NCI-H2227 treated with DMSO at 0.1 percent for 48 hours (cell line): ENCODE data around the gene ACBD4.

Experiments
- DNase-seq: peaks from one replicate; lab custom pipeline; 2025; lab: John Stamatoyannopoulos, UW

The ACBD4 gene, protein sequence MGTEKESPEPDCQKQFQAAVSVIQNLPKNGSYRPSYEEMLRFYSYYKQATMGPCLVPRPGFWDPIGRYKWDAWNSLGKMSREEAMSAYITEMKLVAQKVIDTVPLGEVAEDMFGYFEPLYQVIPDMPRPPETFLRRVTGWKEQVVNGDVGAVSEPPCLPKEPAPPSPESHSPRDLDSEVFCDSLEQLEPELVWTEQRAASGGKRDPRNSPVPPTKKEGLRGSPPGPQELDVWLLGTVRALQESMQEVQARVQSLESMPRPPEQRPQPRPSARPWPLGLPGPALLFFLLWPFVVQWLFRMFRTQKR

GRCh38 chr17:45135192-45135977, at the start of gene ACBD4:
ACBD4 (plus strand) TSS chr17:45135687; CDS start chr17:45136145, 458 bp downstream.
- DNase-seq = peak; percentile 96

- DNase-seq = no peak
These were observed 49.1 kb upstream of the ACBD4 start for GRCh38 chr17:45086391-45086790.

DNA sequence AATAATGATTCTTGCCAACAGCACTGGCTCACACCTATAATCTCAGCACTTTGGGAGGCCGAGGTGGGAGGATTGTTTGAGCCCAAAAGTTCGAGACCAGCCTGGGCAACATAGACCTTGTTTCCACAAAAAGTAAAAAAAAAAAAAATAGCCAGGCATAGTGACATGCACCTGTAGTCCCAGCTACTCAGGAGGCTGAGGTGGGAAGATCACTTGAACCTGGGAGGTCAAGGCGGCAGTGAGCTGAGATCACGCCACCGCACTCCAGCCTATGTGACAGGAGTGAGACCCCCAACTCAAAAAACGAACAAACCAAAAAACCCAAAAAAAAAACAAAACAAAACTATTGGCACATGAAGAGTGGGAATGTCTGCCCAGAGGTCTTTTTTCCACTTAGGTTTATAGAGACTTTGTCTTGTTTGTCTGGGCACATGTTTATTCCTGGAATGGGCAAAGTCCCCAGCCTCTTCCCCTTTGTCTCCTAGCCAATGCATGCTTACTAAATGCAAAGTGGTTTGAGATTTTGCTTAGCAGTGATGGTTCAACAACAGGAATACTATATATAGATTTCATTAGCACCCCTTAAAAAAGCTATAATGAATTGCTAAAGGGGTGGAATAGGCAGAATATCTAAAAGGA, 48.5 kb upstream of the ACBD4 start:
- no peak for DNase-seq

DNA sequence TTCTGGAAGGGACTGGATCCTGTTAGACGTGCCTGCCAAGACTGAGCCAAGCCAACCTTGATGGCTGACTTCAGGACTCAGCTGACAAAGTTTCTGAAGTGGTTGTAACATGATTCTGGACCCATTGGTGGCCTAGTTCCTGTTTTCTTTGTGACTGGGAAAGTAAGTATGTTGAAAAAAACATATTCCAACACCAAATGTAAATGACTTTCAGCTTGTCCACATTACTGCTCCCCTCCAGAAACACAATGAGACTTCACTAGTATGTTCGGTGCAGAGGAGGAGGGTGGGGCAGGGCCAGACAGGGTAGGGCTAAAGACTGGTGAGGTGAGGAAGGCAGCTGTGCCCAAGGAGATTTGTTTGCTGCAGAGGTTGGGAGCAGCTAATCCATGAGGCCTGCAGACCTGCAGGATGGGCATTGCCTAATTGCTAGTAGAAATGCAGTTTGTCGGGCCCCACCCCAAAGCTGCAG, 47.9 kb upstream of the ACBD4 start:
- DNase-seq = no peak

DNA sequence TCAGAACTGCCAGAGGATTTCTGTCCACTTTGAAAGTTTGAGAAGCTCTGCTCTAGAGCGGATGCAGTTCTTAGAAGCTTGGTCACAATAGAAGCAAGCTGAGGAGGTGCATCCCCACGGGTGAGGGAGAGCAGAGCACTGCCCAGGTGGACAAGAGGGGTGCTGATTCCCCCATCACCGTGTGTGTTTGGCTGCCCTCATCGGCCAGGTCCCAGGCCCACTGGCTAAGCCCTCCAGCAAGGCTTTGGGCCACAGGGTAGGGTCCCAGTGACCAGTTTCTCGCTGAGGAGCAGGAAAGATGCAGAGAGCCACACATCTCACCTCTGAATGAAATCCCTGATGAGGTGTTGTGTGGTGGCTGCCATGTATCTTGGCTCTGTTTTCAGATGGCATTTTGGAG, 47.5 kb upstream of the ACBD4 start:
- no peak for DNase-seq

- no peak for DNase-seq
These were observed 46.7 kb upstream of the ACBD4 start for GRCh38 chr17:45088741-45089140.

GRCh38 chr17:45090711-45091110, 44.8 kb upstream of the ACBD4 start:
- no peak for DNase-seq

DNA sequence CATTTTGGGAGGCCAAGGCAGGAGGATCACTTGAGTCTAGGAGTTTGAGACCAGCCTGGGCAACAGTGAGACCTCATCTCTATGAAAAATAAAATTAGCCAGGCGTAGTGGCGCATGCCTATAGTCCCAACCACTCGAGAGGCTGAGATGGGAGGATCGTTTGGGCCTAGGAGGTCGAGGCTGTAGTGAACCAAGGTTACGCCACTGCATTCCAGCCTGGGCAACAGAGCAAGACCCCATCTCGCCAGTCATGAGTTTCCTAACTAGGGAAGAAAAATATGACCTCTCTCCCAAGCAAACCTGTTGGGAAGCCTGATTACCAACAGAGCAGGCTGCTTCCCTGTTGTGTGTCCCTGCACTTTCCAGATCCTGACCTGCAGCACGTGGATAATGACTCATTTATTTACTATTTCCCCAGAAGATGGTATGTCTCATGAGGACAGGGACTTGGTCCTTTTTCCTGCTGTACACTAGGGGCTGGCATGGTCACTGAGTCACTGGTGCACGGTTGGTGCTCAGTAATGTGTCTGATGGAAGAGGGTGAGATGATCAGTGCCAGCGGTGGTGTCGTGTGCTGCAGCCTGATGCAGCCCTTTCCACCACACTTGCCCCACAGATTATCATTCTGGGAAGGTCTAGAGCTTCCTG, 43.6 kb upstream of the ACBD4 start:
- DNase-seq = no peak

DNA sequence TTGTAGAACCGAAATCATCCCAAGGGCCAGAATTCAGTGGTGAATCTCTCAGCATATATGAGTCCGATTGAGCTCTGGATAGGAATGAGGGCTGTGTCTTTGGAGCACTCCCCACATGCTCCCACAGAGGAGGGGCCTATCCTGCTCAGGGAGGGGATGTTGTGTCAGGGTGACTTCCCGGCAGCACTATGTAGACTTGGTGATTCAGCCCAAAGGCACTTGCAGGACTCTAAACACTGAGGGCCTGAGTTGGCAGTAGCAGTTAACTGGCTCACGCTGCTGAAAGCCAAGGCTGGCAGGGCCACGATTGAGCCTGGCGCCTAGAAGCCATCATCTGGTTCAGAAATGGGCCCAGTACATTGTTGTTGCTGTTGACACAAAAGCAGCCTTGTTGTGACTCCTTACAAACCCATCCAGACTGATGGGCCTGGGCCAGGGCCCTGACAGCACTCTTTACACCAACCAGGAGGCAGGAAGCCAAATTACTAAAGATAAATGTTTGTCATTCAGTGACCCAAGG, 42.5 kb upstream of the ACBD4 start:
- no peak for DNase-seq

DNA sequence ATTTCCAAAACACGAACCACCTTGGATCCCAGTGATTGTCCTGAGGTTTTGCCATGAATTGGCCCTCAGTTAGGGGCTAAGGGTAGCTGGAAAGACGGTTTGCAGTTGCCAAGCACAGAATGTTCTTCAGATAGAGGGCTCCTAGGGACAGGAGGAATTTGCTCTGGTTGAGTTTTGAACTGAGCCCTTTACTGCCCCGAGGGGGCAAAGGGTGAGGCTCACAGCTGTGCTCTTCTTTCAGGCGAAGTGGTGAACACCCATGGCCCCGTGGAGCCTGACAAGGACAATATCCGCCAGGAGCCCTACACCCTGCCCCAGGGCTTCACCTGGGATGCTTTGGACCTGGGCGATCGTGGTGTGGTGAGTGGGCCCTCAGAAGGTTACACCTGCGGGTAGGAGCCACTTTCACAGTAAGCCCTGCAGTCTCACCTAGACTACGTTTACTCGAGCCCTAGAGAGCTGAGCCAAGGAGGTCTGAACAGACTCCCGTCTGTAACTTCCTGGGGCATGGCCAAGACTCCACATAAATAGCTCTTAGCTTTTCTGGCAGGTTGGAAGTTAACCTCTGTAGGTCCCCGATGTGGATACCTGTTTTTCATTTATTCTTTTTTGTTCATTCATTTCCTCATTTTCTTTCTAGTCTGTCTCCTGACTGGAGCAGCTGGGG, 41.9 kb upstream of the ACBD4 start:
- no peak for DNase-seq

DNA sequence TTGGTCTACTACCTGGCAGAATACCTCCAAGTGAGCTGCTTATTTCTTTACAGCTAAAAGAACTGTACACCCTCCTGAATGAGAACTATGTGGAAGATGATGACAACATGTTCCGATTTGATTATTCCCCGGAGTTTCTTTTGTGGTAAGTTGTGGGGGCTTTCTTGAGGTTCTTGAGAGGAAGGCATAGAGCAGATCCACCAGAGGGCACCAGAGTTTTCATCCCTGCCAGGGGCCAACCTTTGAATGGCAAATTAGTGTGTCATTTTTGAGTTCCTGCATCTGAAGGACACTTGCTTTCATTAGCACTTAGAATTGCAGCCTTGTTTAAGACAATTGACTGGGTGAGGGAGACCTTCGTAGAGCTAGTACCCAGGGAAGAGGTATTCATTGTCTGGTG, 39.3 kb upstream of the ACBD4 start:
- DNase-seq = peak; percentile 16

- no peak for DNase-seq
These were observed 38.6 kb upstream of the ACBD4 start for GRCh38 chr17:45096926-45097325.

DNA sequence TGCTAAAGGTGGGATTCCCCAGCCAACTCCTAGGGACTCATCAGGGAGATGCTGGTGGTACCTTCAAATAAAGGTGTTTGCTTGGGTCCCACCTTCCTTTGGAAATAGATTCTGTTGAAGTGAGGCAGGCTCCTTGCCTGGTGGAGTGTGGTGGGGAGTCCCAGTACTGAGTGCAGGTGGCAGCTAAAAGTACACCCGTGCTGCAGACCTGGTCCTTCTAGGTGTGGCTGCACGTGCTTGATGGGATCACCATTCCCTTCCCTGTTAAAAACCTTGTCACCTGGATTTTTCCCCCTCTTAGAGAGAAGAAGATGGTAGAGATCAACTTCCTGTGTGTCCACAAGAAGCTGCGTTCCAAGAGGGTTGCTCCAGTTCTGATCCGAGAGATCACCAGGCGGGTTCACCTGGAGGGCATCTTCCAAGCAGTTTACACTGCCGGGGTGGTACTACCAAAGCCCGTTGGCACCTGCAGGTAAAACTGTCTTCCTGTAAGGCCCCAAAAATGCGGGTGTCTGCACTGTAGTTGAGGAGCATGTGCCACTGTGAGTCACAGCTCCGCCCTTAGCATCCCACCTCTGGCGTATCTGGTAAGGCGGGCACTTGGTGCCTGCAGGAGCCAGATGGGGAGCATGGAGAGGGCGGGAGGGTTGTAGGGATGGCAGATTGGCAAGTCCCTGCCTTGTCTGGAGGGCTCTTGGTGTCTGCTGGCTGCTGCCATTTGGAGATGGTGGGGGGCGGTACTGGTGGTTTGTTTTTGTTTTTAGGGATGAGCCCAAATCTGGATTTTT, 37.2 kb upstream of the ACBD4 start:
- DNase-seq = no peak

DNA sequence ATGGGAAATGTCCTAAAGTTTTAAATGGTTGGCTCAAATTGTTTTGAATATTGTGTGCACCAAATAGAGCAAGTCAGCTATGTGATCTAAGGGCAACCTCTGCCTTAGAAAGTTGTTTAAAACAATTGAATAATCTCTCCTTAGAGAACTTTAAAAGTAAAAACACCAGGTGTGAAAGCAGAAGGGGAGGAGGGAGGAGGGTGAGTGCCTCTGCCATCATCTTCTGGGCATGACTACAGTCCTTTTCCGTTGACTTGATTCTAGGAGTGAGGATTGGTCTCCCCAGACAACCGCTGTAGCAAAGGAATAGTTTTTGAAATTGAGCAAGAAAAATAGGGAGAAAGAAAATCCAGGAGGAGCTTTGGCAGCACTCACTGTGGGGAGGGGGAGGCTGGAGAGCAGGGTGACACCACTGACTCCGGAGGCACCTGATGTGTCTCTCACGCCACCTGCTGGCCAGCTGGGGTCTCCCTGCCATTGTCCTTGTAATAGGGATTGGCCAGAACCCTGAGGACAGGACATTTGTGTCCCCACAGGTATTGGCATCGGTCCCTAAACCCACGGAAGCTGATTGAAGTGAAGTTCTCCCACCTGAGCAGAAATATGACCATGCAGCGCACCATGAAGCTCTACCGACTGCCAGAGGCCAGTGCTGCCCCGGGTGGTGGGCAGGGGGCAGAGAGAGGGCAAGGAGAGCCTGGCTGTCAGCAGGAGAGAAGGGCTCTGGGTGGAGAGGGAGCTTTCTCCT, 36.4 kb upstream of the ACBD4 start:
- DNase-seq = peak; percentile 60

DNA sequence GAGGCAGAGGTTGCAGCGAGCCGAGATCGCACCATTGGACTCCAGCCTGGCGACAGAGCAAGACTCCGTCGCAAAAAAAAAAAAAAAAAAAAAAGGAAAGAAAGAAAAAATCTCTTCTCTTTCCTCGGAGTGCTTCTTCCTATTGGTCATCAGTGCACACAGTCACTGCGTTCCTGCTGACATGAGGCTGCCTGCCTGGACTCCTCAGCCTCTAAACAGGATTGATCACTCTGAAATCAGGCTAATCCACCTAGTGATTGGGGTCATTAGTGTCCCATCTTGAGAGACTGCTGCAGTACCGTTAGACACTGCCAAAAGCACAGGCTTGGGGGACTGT, 34.0 kb upstream of the ACBD4 start:
- DNase-seq = no peak

- no peak for DNase-seq
These were observed 33.3 kb upstream of the ACBD4 start for GRCh38 chr17:45101883-45102811.

DNA sequence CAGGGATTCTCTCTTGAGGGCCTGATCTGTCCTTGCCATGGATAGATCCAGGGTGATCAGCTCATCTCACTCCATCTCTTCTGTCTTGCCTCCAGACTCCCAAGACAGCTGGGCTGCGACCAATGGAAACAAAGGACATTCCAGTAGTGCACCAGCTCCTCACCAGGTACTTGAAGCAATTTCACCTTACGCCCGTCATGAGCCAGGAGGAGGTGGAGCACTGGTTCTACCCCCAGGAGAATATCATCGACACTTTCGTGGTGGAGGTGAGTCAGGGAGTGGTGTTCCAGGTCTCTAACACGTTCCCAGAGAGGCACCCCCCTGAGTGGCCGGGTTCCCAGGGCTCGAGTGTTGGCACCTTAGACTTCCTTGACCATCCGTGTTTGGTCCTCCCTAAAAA, 32.6 kb upstream of the ACBD4 start:
- DNase-seq = no peak

- DNase-seq = no peak
These were observed 32.2 kb upstream of the ACBD4 start for GRCh38 chr17:45103269-45103795.

GRCh38 chr17:45104029-45104428, 31.5 kb upstream of the ACBD4 start:
- no peak for DNase-seq
